HEK293 (cell line): ENCODE measurements around the gene LAYN.

Source experiments
- CTCF ChIP-seq: fragments of 450-650 bp; formaldehyde crosslinking; IDR thresholded peaks from 2 replicates; pipeline ENCODE4 v1.5.1; 2016; ENCODE audit warnings: missing biosample characterization, missing genetic modification characterization
- GLI4 ChIP-seq: fragments of 450-650 bp; formaldehyde crosslinking; IDR thresholded peaks from 2 replicates; pipeline ENCODE4 v1.5.1; 2016; ENCODE audit warnings: missing biosample characterization, missing genetic modification characterization
- REST ChIP-seq: fragments of 450-650 bp; formaldehyde crosslinking; IDR thresholded peaks from 2 replicates; pipeline ENCODE4 v1.5.1; 2016; ENCODE audit warnings: missing biosample characterization, missing genetic modification characterization
- ZBTB21 ChIP-seq: fragments of 450-650 bp; formaldehyde crosslinking; IDR thresholded peaks from 2 replicates; pipeline ENCODE4 v1.5.1; 2017; ENCODE audit warnings: missing biosample characterization, missing genetic modification characterization
- ZNF580 ChIP-seq: fragments of 450-650 bp; formaldehyde crosslinking; IDR thresholded peaks from 2 replicates; pipeline ENCODE4 v1.5.1; 2016; ENCODE audit warnings: missing biosample characterization, missing genetic modification characterization
- ZNF660 ChIP-seq: fragments of 450-650 bp; IDR thresholded peaks from 2 replicates; pipeline ENCODE4 v1.5.1; 2018; ENCODE audit warnings: missing biosample characterization, mild to moderate bottlenecking, missing genetic modification characterization
- ZNF785 ChIP-seq: fragments of 450-650 bp; formaldehyde crosslinking; IDR thresholded peaks from 2 replicates; pipeline ENCODE4 v1.5.1; 2016; ENCODE audit warnings: missing biosample characterization, missing genetic modification characterization
- ZSCAN23 ChIP-seq: fragments of 450-650 bp; formaldehyde crosslinking; IDR thresholded peaks from 2 replicates; pipeline ENCODE4 v1.5.1; 2016; ENCODE audit warnings: missing biosample characterization, missing genetic modification characterization
- TF ChIP-seq, protein P1 (sequence below): fragments of 450-650 bp; formaldehyde crosslinking; IDR thresholded peaks from 2 replicates; pipeline ENCODE4 v1.5.1; 2016; ENCODE audit warnings: missing biosample characterization, missing genetic modification characterization
- TF ChIP-seq, protein P2 (sequence below): fragments of 450-650 bp; formaldehyde crosslinking; IDR thresholded peaks from 2 replicates; pipeline ENCODE4 v1.5.1; 2016; ENCODE audit warnings: missing biosample characterization, missing genetic modification characterization

DNA sequence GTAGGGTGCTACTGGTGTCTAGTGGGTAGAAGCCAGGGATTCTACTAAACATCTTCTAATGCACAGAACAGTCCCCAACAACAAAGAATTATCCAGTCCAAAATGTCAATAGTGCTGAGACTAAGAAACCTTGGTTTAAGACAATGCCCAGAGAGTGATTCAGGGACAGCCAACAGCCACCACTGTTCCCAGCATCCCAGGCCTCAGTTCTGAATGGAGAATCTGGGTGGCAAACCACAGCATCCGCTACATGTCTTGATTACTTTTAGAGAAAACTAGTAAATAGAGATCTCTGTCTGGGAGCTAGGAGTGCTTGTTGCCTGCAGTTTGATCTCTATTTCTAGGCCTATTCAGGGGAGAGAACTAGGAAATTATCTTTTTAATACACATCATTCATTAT lies 40.8 kb downstream of the LAYN start:
- TF ChIP-seq ZNF580 (tag by site-specific recombination) (no peak), CTCF (tag by site-specific recombination) (no peak), ZSCAN23 (tag by site-specific recombination) (no peak), ZBTB21 (tag by site-specific recombination) (no peak), ZNF785 (tag by site-specific recombination) (no peak), REST (no peak), ZNF660 (no peak), GLI4 (tag by site-specific recombination) (no peak)
- TF ChIP-seq, protein P1, sequence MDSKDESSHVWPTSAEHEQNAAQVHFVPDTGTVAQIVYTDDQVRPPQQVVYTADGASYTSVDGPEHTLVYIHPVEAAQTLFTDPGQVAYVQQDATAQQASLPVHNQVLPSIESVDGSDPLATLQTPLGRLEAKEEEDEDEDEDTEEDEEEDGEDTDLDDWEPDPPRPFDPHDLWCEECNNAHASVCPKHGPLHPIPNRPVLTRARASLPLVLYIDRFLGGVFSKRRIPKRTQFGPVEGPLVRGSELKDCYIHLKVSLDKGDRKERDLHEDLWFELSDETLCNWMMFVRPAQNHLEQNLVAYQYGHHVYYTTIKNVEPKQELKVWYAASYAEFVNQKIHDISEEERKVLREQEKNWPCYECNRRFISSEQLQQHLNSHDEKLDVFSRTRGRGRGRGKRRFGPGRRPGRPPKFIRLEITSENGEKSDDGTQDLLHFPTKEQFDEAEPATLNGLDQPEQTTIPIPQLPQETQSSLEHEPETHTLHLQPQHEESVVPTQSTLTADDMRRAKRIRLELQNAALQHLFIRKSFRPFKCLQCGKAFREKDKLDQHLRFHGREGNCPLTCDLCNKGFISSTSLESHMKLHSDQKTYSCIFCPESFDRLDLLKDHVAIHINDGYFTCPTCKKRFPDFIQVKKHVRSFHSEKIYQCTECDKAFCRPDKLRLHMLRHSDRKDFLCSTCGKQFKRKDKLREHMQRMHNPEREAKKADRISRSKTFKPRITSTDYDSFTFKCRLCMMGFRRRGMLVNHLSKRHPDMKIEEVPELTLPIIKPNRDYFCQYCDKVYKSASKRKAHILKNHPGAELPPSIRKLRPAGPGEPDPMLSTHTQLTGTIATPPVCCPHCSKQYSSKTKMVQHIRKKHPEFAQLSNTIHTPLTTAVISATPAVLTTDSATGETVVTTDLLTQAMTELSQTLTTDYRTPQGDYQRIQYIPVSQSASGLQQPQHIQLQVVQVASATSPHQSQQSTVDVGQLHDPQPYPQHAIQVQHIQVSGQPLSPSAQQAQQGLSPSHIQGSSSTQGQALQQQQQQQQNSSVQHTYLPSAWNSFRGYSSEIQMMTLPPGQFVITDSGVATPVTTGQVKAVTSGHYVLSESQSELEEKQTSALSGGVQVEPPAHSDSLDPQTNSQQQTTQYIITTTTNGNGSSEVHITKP (tag by site-specific recombination), result no peak
- TF ChIP-seq, protein P2, sequence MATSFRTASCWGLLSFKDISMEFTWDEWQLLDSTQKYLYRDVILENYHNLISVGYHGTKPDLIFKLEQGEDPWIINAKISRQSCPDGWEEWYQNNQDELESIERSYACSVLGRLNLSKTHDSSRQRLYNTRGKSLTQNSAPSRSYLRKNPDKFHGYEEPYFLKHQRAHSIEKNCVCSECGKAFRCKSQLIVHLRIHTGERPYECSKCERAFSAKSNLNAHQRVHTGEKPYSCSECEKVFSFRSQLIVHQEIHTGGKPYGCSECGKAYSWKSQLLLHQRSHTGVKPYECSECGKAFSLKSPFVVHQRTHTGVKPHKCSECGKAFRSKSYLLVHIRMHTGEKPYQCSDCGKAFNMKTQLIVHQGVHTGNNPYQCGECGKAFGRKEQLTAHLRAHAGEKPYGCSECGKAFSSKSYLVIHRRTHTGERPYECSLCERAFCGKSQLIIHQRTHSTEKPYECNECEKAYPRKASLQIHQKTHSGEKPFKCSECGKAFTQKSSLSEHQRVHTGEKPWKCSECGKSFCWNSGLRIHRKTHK, result no peak
